ENCODE results near the gene SNX14.

- TF ChIP-seq CTCF (conservative IDR thresholded peaks at IDR 0.05; ENCODE audit: low read depth, low read length) (no peak), EZH2 (IDR thresholded peaks at IDR 0.05; ENCODE audit: low read length, unreplicated experiment) (no peak)
Observed at GRCh38 chr6:85464722-85465150, 128.9 kb downstream of the SNX14 start.

Data from PC-3 (cell line).